ENCODE results near the gene NASP.

NASP gene, protein sequence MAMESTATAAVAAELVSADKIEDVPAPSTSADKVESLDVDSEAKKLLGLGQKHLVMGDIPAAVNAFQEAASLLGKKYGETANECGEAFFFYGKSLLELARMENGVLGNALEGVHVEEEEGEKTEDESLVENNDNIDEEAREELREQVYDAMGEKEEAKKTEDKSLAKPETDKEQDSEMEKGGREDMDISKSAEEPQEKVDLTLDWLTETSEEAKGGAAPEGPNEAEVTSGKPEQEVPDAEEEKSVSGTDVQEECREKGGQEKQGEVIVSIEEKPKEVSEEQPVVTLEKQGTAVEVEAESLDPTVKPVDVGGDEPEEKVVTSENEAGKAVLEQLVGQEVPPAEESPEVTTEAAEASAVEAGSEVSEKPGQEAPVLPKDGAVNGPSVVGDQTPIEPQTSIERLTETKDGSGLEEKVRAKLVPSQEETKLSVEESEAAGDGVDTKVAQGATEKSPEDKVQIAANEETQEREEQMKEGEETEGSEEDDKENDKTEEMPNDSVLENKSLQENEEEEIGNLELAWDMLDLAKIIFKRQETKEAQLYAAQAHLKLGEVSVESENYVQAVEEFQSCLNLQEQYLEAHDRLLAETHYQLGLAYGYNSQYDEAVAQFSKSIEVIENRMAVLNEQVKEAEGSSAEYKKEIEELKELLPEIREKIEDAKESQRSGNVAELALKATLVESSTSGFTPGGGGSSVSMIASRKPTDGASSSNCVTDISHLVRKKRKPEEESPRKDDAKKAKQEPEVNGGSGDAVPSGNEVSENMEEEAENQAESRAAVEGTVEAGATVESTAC

GRCh38 chr1:45583666-45584350, at the start of gene NASP:
NASP (plus strand) TSS chr1:45584041; CDS start chr1:45584147, 106 bp downstream.
- peak; percentile 87 for DNase-seq

DNA sequence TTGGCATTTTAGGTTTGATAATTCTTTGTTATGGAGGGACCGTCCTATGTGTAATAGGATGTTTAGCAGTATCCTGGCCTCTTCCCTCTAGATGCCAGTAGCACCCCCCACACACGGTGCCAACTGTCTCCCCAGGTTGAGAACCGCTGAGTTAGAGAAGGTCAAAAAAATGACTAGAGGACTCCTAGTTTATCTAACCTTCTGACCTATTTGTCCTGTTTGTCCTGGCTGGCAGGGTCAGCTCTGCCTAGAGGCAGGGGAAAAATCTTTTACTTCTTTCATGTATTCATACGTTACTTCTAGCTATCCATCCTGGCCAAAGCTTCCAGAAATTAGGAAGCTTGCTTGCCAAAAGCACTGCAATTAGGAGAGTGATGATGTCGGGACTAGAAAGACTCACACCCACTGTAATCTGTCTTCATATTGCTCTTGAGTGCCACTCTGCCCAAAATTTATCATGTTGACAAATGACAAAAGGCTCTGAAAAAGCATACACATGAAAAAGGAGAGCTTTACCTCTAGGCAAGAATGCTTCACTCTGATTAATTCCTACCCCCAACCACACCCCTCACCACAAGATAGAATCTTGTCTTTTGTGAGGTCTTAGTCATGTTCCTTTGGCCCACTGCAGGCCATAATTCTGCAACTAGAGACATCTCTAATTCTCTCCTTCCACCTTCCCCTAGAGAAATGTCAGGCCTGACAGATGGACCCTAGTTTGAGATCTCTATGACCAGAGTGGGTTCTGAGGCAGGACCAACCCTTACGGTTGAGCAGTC, 47.7 kb upstream of the NASP start:
- DNase-seq: no peak

DNA sequence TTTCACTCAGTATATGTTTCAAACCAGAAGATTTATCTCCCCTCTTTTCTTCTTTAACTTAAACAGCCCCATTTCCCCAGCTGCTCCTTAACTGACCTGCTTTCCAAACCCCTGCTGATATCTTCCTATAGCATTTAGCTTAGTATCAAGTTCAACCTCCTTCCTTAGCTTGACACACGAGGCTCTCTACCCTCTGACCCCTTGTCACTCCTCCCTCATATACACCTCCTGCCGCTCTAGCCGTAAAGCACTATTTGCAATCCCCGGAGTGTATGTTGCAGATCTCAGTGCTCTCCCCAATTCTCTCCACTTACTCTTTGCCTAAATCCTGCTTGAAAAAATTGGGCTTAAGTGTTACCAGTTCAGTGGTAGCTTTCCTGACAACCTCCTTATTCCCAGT, 47.0 kb upstream of the NASP start:
- DNase-seq: no peak

DNA sequence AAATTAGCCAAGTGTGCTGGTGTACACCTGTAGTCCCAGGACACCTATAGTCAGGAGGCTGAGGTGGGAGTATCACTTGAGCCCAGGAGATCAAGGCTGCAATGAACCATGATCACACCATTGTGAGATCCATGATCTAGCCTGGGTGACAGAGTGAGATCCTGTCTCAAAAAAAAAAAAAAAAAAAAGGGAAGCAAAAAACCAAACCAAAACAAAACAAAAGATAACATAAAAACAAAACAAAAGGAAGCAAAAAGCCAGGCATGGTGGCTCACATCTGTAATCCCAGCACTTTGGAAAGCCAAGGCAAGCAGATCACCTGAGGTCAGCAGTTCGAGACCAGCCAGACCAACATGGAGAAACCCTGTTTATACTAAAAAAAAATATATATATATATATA, 42.6 kb upstream of the NASP start:
- DNase-seq: no peak

GRCh38 chr1:45542591-45542990, 41.2 kb upstream of the NASP start:
- no peak for DNase-seq

- DNase-seq: no peak
Observed at GRCh38 chr1:45543581-45544417, 40.0 kb upstream of the NASP start.

GRCh38 chr1:45544530-45544929, 39.3 kb upstream of the NASP start:
- no peak for DNase-seq

DNA sequence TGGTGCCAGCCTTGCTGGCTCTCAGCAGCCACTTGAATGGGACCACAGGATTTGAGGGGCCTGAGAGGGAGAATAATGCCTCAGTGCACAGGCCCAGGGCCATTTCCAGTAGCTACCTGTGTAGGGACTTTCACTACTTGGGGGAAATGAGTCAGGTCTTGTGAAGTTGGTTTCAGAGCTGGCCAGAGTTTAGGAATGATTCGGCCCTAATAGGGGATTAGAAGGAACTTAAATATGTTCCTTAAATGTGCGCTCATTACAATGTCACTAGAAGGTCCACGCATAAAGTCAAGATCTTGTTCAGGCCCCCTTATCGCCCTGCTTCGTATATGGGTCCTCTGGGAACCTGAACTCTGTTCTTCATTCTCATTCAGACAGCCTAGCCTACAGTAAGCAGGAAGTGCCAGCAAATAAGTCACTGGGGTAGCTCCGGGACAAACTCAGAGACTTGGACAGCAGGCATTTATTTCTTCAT, 38.8 kb upstream of the NASP start:
- DNase-seq: no peak

DNA sequence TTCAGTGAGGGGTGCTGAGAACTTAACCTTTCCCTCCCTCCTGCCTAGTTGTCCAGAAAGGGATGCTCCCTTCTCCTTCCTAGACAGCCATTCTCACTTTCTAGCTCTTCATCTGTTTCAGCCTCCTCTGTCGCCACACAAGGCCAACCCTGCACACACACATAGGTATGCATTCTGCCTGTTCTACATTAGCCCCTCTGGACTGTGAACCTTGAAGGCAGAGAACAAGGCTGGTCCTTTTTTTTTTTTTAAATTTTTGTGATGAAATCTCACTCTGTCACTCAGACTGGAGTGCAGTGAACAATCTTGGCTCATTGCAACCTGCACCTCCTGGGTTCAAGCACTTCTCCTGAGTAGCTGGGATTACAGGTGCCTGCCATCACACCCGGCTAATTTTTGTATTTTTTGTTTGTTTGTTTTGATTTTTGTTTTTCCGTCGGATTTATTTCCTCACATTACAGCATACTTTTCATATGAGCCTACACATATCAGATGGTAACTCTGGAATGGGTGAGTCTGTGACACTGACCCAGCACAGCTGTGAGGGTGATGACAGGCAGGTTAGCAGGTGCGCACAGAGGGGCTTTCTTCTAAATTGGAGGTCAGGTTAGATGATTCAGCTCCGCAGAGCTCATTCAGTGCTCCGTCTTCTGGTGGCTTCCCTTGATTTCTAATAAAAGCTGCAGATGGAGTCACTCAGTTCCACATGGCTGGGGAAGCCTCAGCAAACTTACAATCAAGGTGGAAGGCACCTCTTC, 38.1 kb upstream of the NASP start:
- no peak for DNase-seq

DNA sequence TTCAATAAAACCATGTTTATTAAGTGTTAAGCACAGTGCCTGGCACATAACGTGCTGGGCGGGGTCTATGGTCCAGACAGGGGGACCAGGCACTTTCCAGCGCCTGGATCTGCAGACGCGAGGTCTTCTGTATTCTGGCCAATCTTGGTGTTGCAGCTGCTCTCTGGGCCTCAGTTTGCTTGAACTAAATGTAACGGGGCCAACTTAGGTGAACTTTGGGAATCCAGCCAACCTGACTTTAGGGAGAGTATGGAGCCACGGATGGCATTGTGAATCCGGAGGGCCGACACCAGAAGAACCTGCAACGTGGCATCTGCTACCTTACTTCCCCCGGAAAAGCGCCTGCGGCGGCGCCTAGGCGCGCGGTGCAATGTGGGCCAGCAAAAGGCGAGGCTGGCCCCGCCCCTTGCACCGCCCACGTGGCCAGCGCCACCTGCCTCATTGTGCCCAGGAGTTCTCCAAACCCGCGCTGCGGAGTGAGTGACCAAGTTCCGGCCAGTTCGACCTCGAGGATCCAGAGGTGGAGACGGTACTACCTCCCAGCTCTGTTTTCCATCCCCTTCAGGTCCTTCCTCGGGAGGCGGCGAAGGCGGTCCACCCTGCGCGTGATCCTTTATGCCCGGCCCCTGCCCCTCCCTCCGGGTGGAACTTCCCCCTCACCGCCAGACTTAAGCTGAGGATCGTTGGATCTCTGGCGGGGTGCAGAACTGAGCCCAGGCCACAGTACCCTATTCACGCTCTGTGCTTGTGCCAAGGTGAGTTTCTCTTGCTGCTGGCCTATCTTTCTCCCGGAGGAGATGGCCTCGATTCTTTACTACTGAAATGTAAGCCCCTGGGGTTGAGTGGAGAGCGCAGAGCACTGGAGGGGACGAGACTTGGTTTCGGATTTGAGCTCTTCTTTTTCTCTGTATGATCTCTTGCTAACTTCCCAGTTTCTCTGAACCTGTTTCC, 33.2 kb upstream of the NASP start, which contains the start of gene AKR1A1:
AKR1A1 (plus strand) TSS at position 426 of the 951 bp plus-strand sequence. CDS start 10,969 bp downstream, outside the sequence.
- peak; percentile 94 for DNase-seq

GRCh38 chr1:45551684-45552083, 32.2 kb upstream of the NASP start:
- no peak for DNase-seq

DNA sequence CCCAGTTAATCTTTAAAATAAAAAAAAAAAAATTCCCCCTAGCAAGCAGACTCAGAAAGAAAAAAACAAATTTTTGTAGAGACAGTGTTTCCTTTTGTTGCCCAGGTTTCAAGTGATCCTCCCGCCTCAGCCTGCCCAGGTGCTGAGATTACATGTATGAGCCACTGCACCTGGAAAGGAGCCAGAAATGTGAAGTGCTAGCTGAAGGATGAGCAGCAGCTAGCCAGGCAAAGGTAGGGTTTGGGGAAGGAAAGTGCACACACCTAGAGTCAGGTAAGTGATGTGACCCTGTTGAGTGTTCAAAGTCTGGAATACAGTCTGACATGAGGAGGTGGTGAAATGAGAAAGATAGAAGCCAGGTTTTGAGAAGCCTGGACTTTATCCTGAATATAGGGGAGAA, 31.5 kb upstream of the NASP start:
- DNase-seq: no peak

GRCh38 chr1:45554198-45554597, 29.6 kb upstream of the NASP start:
- no peak for DNase-seq

DNA sequence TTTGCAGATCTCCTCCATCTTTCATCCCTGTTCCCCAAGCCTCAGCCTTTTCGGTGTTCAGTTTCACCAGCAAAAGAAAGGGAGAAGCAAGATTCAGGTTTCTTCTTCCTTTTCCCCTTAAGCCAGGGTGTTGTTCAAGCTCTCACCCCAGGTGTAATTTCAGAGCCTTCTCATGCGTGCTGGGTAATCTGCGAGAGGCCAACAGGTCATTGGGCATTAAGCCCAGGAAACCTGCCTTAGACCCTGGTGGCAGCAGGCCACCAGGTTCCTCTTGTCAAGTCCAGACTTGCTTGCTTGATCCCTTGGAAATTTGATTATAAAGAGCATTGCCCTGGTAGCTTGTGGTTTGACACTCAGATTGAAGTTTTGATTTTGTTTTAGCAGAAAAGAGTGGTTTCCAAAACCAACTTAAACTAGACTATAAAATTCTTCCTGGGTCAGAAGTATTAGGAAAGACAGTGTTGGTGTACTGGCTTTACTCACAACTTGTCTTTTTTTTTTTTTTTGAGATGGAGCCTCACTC, 26.4 kb upstream of the NASP start:
- DNase-seq: no peak

DNA sequence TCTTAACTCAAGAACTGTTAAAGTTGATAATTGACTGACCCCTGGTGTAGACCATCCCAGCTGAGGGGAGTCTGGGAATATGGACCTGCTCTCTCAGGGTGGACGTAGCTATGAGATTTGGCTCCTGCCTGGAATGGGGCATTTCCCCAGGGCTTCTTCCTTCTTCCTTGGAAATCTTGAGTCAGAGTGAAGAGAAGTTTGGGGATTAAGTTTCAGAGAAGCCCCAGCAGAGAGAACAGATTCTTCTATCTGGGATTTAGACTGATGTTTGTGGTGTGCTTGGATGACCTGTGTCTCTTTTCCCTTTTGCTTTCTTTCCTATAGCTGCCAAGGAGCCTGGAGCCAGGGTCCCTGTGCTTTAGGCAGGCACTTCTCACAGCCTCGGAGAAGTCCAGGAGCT, 20.0 kb upstream of the NASP start:
- DNase-seq: no peak

GRCh38 chr1:45566722-45567121, 17.1 kb upstream of the NASP start:
- DNase-seq: no peak

- DNase-seq: no peak
Observed at GRCh38 chr1:45567911-45568310, 15.9 kb upstream of the NASP start.

DNA sequence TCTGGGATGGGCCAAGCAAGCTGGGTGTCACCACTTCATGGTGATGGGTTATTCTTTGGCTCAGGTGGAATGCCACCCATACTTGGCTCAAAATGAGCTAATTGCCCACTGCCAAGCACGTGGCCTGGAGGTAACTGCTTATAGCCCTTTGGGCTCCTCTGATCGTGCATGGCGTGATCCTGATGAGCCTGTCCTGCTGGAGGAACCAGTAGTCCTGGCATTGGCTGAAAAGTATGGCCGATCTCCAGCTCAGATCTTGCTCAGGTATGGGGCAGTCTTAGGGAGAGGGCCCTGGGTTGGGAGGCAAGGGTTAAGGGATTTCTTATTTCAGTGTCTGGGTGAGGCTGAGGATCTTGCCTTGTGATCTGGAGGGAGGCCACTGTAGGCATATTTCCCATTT, 15.4 kb upstream of the NASP start:
- DNase-seq: no peak

- no peak for DNase-seq
Observed at GRCh38 chr1:45569571-45569961, 14.3 kb upstream of the NASP start.

Measured in NCI-H526 treated with DMSO at 0.1 percent for 48 hours (cell line).